Posterior cingulate gyrus (tissue), 11 donors: ENCODE measurements around the gene PCGF5.
"Not testable (repeated sequence)": the region's sequence is repeated elsewhere in the genome, so short reads cannot be mapped to it uniquely, and the experiment has no call there.

ENCODE experiments used
- DNase-seq, 10 donors: peaks; one replicate each; pipeline versions ENCODE4 v3.0.0 to v3.0.0-alpha.2; 2020 to 2021; ENCODE audit warnings: mixed read lengths in 3 of 10
- intact Hi-C: fragments of 100-400 bp; cut with DNase I; formaldehyde crosslinking; loops from one replicate; pipeline ENCODE4 v1.15.1; 2023

Gene PCGF5

GRCh38 chr10:91220194-91220953 is at the start of gene PCGF5:
Gene PCGF5 (plus strand): TSS chr10:91220663. CDS start chr10:91222872, 2,209 bp downstream.
- intact Hi-C loops, result loop anchor here (2.0 kb wide), 1 partner anchor 58 kb away; no protein-coding TSS in a partner anchor
- DNase-seq, result peak; percentile 72 to 98 (median 84)

DNA sequence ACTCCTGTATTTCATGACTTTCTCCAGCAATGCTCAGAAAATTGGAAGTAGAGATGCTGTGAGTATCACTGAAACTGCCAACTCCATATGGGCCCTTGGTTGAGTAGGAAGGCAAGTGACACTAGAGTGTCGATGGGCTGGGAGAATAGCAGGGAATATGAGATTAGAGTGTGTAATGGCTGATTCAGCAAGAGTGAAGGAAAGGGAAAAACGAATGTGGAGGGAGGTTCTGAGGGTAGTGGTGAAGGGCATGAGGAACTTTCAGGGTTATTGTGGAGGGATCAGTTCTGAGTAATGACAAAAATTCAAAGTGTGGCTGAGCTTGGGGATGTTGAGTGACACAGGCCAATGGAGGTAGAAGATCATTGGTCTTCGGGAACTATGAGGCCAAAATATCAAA is 49.0 kb upstream of the PCGF5 start:
- DNase-seq, result no peak
- intact Hi-C loops, result no loop called here

DNA sequence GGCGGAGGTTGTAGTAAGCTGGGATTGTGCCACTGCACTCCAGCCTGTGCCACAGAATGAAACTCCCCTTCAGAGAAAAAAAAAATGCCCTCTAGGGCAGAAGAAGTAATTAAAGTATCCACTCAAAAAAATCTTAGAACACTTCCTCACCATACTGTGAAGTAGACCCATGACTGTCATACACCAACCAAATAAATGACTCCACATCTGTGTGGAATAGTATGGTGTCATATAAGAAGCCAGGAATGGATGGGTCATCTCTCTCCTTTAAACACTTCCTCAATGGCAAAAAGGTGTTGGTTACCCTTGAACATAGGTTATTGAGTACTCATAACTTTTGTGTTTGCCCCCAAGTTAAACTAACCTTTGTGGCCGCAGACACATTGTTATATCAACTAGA is 48.1 kb upstream of the PCGF5 start:
- intact Hi-C loops, result no loop called here
- DNase-seq, result no peak

DNA sequence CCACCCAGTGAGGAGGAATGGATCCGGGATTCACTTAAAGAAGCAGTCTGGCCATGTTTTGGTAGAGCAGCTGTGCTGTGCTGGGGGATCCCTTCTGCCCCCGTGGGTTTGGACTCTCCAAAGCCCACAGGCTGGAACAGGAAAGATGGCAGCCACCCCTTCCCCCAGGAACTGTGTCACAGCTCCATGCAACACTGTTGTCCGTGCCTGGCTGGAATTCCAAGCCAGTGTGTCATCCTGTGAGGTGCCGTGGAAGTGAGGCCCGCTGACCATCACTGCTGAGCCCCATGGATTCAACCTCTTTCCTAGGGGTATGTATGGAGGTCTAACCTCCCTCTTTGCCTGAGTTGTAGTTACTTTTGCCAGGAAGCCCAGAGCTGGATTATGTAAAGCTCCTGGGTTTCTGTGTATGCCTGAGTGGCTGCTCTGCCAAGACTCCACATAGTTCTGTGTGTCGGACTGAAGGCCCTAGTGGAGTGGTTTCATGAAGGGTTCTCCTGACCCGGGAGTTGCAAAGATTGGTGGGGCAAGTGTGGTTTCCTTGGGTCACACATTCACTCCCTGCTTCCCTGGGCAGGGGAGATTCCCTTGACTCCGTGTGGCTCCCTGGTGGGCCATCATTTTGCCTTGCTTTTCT is 35.1 kb upstream of the PCGF5 start:
- no peak for DNase-seq
- intact Hi-C loops, result no loop called here

- no peak for DNase-seq
- intact Hi-C loops, result no loop called here
These were observed 33.3 kb upstream of the PCGF5 start for GRCh38 chr10:91187156-91187555.

DNA sequence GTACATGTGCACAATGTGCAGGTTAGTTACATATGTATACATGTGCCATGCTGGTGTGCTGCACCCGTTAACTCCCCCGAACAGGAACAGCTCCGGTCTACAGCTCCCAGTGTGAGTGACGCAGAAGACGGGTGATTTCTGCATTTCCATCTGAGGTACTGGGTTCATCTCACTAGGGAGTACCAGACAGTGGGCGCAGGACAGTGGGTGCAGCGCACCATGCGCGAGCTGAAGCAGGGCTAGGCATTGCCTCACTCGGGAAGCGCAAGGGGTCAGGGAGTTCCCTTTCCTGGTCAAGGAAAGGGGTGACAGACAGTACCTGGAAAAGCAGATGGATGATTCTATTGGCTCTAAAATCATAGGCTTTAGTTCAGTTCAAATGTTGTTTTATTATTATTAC is 32.5 kb upstream of the PCGF5 start:
- peak in 1 of 10 donors; percentile 79 for DNase-seq
- intact Hi-C loops, result not testable (repeated sequence)

GRCh38 chr10:91188889-91189288 is 31.6 kb upstream of the PCGF5 start:
- DNase-seq, result no peak

GRCh38 chr10:91190388-91190870 is 30.0 kb upstream of the PCGF5 start:
- DNase-seq, result no peak
- intact Hi-C loops, result no loop called here

More at GRCh38 chr10:91188889-91189288, 31.6 kb upstream of the PCGF5 start:
- intact Hi-C loops, result no loop called here

DNA sequence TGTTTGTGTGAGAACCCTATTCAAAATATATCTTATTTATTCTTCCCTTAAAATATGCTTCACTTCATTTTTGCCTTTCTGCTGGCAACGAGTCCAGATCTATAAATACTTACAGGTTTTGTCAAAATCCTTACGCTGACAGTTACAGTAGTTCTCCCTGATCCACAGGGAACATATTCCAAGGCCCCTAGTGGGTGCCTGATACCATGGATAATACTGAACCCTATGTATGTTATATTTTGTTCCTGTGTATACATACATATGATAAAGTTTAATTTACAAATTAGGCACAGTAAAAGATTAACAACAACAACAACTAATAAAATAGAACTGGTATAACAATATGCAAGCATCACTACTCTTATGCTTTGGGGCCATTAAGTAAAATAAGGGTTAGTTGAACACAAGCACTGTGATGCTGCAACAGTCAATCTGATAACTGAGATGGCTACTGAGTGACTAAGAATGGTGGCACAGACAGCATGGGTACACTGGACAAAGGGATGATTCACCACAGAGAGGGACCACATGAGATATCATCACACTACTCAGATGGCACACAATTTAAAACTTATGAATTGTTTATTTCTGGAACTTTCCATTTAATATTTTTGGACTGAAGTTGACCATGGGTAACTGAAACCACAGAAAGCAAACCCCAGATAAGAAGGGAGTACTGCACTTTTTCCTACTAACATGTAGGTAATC is 29.4 kb upstream of the PCGF5 start:
- intact Hi-C loops, result no loop called here
- no peak for DNase-seq

GRCh38 chr10:91191584-91191919 is 28.9 kb upstream of the PCGF5 start:
- DNase-seq, result no peak
- intact Hi-C loops, result no loop called here

DNA sequence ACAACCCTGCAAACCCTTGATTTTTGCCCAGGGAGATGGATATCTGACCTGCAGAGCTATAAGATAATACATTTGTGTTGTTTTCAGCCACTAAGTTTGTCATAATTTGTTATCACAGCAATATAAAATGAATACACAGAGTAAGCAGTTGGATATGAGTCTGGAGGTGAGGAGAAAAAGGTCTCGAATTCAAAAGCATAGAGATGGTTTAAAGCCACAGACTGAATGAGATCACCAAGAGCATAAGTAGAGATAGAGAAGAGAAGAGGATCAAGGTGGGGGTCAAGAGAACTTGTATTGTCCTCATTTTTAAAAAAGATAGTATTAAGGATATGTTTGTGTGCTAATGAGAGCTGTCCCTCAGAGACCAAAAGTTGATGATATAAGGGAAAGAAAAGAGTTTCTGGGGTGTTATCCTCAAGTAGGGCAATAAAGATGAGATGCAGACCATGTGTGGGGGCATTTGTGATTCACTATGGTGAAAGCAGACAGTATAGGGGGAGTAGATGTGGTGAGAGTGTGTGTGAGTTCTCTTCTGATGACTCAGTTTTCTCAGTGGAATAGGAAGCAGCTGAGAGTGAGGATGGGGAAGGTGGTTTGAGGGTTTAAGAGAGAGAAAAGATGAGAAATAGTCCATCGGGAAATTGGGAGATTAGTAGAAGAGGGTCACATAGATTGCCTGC is 25.8 kb upstream of the PCGF5 start:
- intact Hi-C loops, result no loop called here
- DNase-seq, result no peak

DNA sequence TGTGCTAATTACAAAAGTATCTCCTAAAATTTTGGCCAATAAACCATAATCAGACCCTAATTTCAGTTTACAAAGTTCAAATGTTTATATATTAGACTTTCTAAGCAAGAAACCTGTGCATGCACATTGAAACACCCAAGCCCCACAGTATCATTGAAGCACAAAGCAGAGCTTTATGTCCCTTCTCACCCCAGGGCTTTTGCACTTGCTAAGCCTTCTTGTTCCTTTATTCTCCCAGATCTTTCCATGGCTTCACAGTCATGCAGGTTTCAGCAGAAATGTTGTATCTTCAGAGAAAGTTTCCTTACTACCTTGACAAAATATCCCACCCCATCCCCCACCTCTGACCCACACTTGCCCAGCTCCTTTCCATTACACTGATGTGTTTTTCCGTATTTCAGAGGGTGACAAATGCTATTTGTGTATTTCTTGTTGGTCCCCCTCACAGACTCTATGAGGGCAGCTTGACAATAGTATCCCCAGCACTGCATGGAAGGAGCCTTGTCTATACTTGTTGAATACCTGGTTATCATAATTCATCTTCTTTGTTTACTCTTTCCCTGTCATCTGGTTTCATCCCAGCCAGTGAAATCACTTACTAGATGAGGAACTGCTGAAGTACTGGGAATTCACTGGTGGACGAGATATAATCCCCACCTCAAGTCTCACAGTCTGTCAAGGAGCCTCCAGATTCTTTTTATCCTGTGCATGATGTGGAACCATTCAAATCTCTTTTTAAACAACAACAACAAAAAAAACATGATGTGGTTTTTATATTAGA is 24.0 kb upstream of the PCGF5 start:
- intact Hi-C loops, result no loop called here
- no peak for DNase-seq

DNA sequence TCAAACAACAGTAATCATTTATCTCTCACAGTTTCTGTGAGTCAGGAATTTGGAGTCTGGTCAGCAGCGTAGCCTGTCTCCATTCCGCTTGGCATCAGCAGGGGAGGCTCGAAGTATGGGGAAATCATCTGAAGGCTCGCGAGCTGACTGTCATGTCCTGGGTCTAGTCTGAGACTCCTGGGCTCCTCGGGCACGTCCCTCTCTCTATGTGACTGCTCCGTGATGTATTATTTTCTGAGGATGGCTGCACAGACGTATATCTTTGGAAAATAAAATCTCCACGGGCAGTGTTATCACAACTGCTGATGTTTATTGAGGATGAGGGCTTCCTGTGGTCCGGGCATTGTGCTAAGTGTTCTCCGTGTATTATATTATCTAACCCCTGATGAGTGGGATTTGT is 23.3 kb upstream of the PCGF5 start:
- DNase-seq, result no peak
- intact Hi-C loops, result no loop called here

- DNase-seq, result no peak
- intact Hi-C loops, result no loop called here
These were observed 21.7 kb upstream of the PCGF5 start for GRCh38 chr10:91198781-91199180.

GRCh38 chr10:91200314-91201212 is 19.9 kb upstream of the PCGF5 start:
- intact Hi-C loops, result no loop called here

GRCh38 chr10:91201213-91201996 is 19.1 kb upstream of the PCGF5 start:
- no peak for DNase-seq
- intact Hi-C loops, result no loop called here

More at GRCh38 chr10:91200314-91201212, 19.9 kb upstream of the PCGF5 start:
- DNase-seq, result no peak

DNA sequence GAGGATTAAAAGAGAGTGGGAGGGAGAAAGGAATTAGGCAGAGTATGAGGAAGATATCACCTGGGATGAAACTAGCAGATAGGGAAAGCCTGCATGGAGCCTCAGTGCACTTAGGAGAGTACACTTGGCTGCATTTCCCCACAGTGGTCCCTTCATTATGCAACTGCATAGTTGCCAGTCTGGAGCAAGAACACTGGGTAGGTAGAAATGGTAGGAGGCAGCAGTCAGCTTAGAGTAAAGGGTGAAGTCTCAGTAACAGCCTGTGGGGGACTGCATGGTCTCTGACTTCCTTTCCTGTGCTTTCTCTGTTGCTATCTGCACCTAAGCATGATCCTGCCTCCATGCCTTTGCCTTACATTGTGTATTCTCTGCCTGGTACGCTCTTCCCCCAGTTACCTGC is 14.0 kb upstream of the PCGF5 start:
- no peak for DNase-seq
- intact Hi-C loops, result no loop called here

DNA sequence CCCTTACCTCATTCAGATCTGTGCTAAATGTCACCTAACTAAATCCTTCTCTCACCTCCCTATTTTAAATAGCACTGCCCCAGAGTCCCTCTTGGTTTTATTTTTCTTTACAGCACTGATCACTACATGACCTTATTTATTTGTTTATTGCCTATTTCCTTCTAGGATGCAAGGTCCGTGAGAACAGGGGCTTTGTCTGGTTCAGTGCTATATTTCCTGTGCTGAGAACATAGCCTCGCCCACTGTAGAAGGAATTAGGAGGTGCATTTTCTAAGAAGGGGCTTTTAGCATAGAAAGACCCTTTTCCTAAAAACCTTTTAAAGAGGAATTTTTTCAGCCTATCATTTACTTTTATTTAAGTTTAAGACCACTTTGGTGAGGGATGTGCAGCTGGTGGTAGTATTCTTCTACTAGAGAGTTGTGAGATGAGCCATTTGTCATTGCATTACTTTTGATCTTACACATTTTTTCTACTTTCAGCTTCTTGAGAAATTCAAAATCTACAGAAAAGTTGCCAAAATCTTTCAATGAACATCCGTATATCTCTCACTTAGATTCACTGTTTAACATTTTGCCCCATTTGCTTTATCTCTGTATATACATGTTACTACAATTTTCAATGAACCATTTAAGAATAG is 13.5 kb upstream of the PCGF5 start:
- intact Hi-C loops, result no loop called here
- no peak for DNase-seq
